HepG2 (cell line): Measurements from ENCODE around the gene ACVR1C. TPM values are rescaled to one million over a fixed set of nuclear protein-coding genes. Genes with fewer than 3 reads are reported as not detected.

ENCODE experiments used
- ATAC-seq: fragments of 200-7000 bp; cut with Tn5 transposase; 3 replicates; pipeline ENCODE4 v1.9.1; 2020; ENCODE audit warnings: mild to moderate bottlenecking, moderate library complexity
- BruUV-seq: library from RNA; stranded (reverse); fragments of 400-500 nt; replicated peaks from 2 replicates; lab custom pipeline; 2021; lab: Mats Ljungman, UMichigan
- CTCF ChIA-PET: fragments of 300-600 bp; formaldehyde crosslinking; extraction: SDS; loops from one replicate; lab custom pipeline; 2021; ENCODE audit warnings: low total read pairs, inconsistent platforms, low intra/inter-chr PET ratio; lab: Yijun Ruan, JAX
- POLR2A ChIA-PET: fragments of 350-600 bp; sonication (Branson Sonifier 250); formaldehyde crosslinking; loops from one replicate; lab custom pipeline; 2020; ENCODE audit warnings: antibody characterized with exemption, inconsistent platforms; lab: Yijun Ruan, JAX
- DNase-seq: peaks from one replicate; pipeline ENCODE4 v3.0.0-alpha.2; 2015; ENCODE audit warnings: low spot score
- FAIRE-seq: peaks from 3 replicates; lab custom pipeline; 2011; peaks lifted over from hg19 to GRCh38; lab: Jason Lieb, UNC
- H2AFZ ChIP-seq: one replicate; pipeline ENCODE4 v1.6.1; 2011; ENCODE audit warnings: low read length, inconsistent platforms
- H3K27ac ChIP-seq: fragments of 300-600 bp; 3 replicates; pipeline ENCODE4 v1.8.0; 2011; ENCODE audit warnings: mixed run types, mild to moderate bottlenecking, mixed read lengths, low read length, inconsistent platforms; ENCODE audit not compliant: insufficient read depth; ENCODE audit errors: extremely low read length
- H3K27me3 ChIP-seq, 2 experiments: fragments of 200-600 bp in 1 of 2; 2 replicates in 1 of 2; 3 replicates in 1 of 2; pipeline versions ENCODE4 v1.6.0 to v1.8.0; 2011; ENCODE audit warnings: low read length in 2 of 2, mild to moderate bottlenecking in 2 of 2, moderate library complexity in 2 of 2, inconsistent platforms in 1 of 2; ENCODE audit not compliant: insufficient read depth in 2 of 2, control insufficient read depth in 1 of 2
- H3K36me3 ChIP-seq, 2 experiments: fragments of 200-600 bp in 1 of 2; replicated peaks in 1 of 2; 2 replicates in 1 of 2; 3 replicates in 1 of 2; pipeline versions ENCODE4 v1.5.1 to v1.8.0; 2011; ENCODE audit warnings: low read length in 2 of 2, inconsistent platforms in 1 of 2; ENCODE audit not compliant: insufficient read depth in 2 of 2, control insufficient read depth in 1 of 2
- H3K4me1 ChIP-seq: 2 replicates; pipeline ENCODE4 v1.5.1; 2012; ENCODE audit warnings: low read length, inconsistent platforms; ENCODE audit not compliant: insufficient read depth
- H3K4me2 ChIP-seq: 2 replicates; pipeline ENCODE4 v1.6.0; 2011; ENCODE audit warnings: low read depth, low read length, inconsistent platforms
- H3K4me3 ChIP-seq, 3 experiments: fragments of 200-600 bp in 1 of 3; sonication (generic), shearing (Covaris generic) in 1 of 3; replicated peaks in 1 of 3; 2 replicates each; pipeline ENCODE4 v1.5.1; 2011 to 2016; ENCODE audit warnings: low read length in 3 of 3, inconsistent platforms in 2 of 3, low read depth in 2 of 3, mild to moderate bottlenecking in 2 of 3, control low read depth in 1 of 3, mixed read lengths in 1 of 3; ENCODE audit not compliant: insufficient read depth in 1 of 3
- H3K79me2 ChIP-seq: one replicate; pipeline ENCODE4 v1.6.1; 2011; ENCODE audit warnings: low read length, inconsistent platforms; ENCODE audit not compliant: insufficient read depth
- H3K9ac ChIP-seq: 2 replicates; pipeline ENCODE4 v1.6.0; 2011; ENCODE audit warnings: mild to moderate bottlenecking, low read depth, low read length, inconsistent platforms; ENCODE audit not compliant: insufficient read depth
- H3K9me3 ChIP-seq: 2 replicates; pipeline ENCODE4 v1.5.1; 2012; ENCODE audit warnings: mild to moderate bottlenecking, low read length
- H4K20me1 ChIP-seq: 2 replicates; pipeline ENCODE4 v1.6.0; 2011; ENCODE audit warnings: inconsistent platforms, mild to moderate bottlenecking, low read length, moderate library complexity; ENCODE audit not compliant: insufficient read depth
- CENPT ChIP-seq: sonication (generic); formaldehyde crosslinking; IDR thresholded peaks from 2 replicates; pipeline ENCODE4 v1.8.0; 2022; ENCODE audit warnings: low read depth, mild to moderate bottlenecking, moderate library complexity, missing genetic modification reagents
- HNRNPH1 ChIP-seq: fragments of 200-400 bp; formaldehyde crosslinking; optimal IDR thresholded peaks from 2 replicates; pipeline ENCODE3; 2017; ENCODE audit warnings: mild to moderate bottlenecking, low read depth, low read length
- PRDM15 ChIP-seq: sonication (generic); formaldehyde crosslinking; IDR thresholded peaks from 2 replicates; pipeline ENCODE4 v1.4.0; 2020; ENCODE audit warnings: missing genetic modification reagents
- PRDM4 ChIP-seq: sonication (generic); formaldehyde crosslinking; IDR thresholded peaks from 2 replicates; pipeline ENCODE4 v1.9.0; 2021; ENCODE audit warnings: missing genetic modification reagents, borderline replicate concordance
- REPIN1 ChIP-seq: sonication (generic); formaldehyde crosslinking; IDR thresholded peaks from 2 replicates; pipeline ENCODE4 v1.8.0; 2022; ENCODE audit warnings: missing genetic modification reagents, low read depth, mild to moderate bottlenecking, borderline replicate concordance
- SATB2 ChIP-seq: sonication (generic); formaldehyde crosslinking; IDR thresholded peaks from 2 replicates; pipeline ENCODE4 v1.5.0; 2020; ENCODE audit warnings: missing genetic modification reagents
- TBX2 ChIP-seq: sonication (generic); formaldehyde crosslinking; IDR thresholded peaks from 2 replicates; pipeline ENCODE4 v1.5.0; 2020; ENCODE audit warnings: missing genetic modification reagents, mild to moderate bottlenecking, borderline replicate concordance
- ZFX ChIP-seq: sonication (generic); formaldehyde crosslinking; IDR thresholded peaks from 2 replicates; pipeline ENCODE4 v1.4.0; 2020; ENCODE audit warnings: mild to moderate bottlenecking, low read depth, missing genetic modification reagents, moderate library complexity
- ZNF264 ChIP-seq: sonication (generic); formaldehyde crosslinking; IDR thresholded peaks from 2 replicates; pipeline ENCODE4 v1.4.0; 2020; ENCODE audit warnings: missing genetic modification reagents
- ZNF331 ChIP-seq: sonication (generic); formaldehyde crosslinking; IDR thresholded peaks from 2 replicates; pipeline ENCODE4 v1.4.0; 2020; ENCODE audit warnings: missing genetic modification reagents
- ZNF543 ChIP-seq: sonication (generic); formaldehyde crosslinking; IDR thresholded peaks from 2 replicates; pipeline ENCODE4 v1.4.0; 2020; ENCODE audit warnings: mild to moderate bottlenecking, missing genetic modification reagents
- ZNF749 ChIP-seq: sonication (generic); formaldehyde crosslinking; IDR thresholded peaks from 2 replicates; pipeline ENCODE4 v1.8.0; 2022; ENCODE audit warnings: mild to moderate bottlenecking, missing genetic modification reagents, moderate library complexity, borderline replicate concordance
- ZNF781 ChIP-seq: sonication (generic); formaldehyde crosslinking; IDR thresholded peaks from 2 replicates; pipeline ENCODE4 v1.5.1; 2020; ENCODE audit warnings: borderline replicate concordance, mild to moderate bottlenecking, missing genetic modification reagents; ENCODE audit errors: not compliant biosample characterization
- ZNF883 ChIP-seq: sonication (generic); formaldehyde crosslinking; IDR thresholded peaks from 2 replicates; pipeline ENCODE4 v1.5.1; 2020; ENCODE audit warnings: mild to moderate bottlenecking, missing genetic modification reagents; ENCODE audit errors: not compliant biosample characterization
- WGBS: methylation state at CpG from one replicate; pipeline ENCODE4 v1.1.6; 2017; ENCODE audit warnings: low lambda C conversion rate; 5-methylcytosine and 5-hydroxymethylcytosine counted together
- in situ Hi-C: cut with HindIII; loops from 2 replicates; pipeline ENCODE4 v1.10.0; 2017; ENCODE audit warnings: low pct_unique_long_range_greater_than_20kb; ENCODE audit not compliant: extremely low pct_ligation_motif_present
- intact Hi-C: fragments of 100-400 bp; cut with micrococcal nuclease; formaldehyde crosslinking; loops from one replicate; pipeline ENCODE4 v1.10.0; 2022; ENCODE audit not compliant: unreplicated experiment
- polyA plus RNA-seq, 8 experiments: library from polyadenylated mRNA; depleted of rRNA in 3 of 8; stranded (reverse) in 7 of 8; unstranded in 1 of 8; fragments of >200 nt; fragmentation: Illumina TruSeq in 4 of 8; extraction: Trizol in 4 of 8; gene quantifications; 2 replicates each; pipeline versions ENCODE4 v1.2.1 to v1.2.3, GENCODE V29; 2011 to 2016; ENCODE audit warnings: low read depth in 4 of 8, missing spikeins in 1 of 8, mixed read lengths in 1 of 8; ENCODE audit not compliant: insufficient read depth in 1 of 8
- total RNA-seq, 5 experiments: library from RNA; depleted of rRNA; stranded (reverse); fragments of >200 nt; fragmentation: Illumina TruSeq; extraction: Trizol; gene quantifications; 2 replicates each; pipeline ENCODE4 v1.2.3, GENCODE V29; 2016; ENCODE audit warnings: low read depth in 1 of 5
- TF ChIP-seq, protein P1 (sequence below): sonication (generic); formaldehyde crosslinking; IDR thresholded peaks from 2 replicates; pipeline ENCODE4 v1.4.0; 2020; ENCODE audit warnings: mild to moderate bottlenecking, missing genetic modification reagents

The ACVR1C gene
- total and polyA plus RNA-seq, 2 of the 13 experiments (the other 11 are each of a cell fraction or from before 2014, with no cell fraction given): 0.05 to 1.0 TPM

- under 1% methylated on average over 4 of the region's 4 CpGs for WGBS
- in situ Hi-C loops (no loop called here), intact Hi-C loops (no loop called here)
- no TSS peak for BruUV-seq
- no peak overlapping the region for H3K27ac ChIP-seq
- H3K27me3 ChIP-seq: no peaks in the 10 kb centered on the region
- no peak overlapping the region for H3K4me2 ChIP-seq
- H3K4me3 ChIP-seq: no peak overlapping the region
- no peaks in the 10 kb centered on the region for H4K20me1 ChIP-seq
- no peaks in the 10 kb centered on the region for H3K36me3 ChIP-seq
- DNase-seq (no peak), ATAC-seq (no peak), FAIRE-seq (no peak)
- H3K79me2 ChIP-seq: no peaks in the 10 kb centered on the region
- H3K4me1 ChIP-seq: no peaks in the 10 kb centered on the region
- no peaks in the 10 kb centered on the region for H3K9me3 ChIP-seq
- POLR2A ChIA-PET: no interaction called here
- H2AFZ ChIP-seq: no peak overlapping the region
- no peak overlapping the region for H3K9ac ChIP-seq
- CTCF ChIA-PET: no interaction called here
- TF ChIP-seq ZFX (CRISPR knock-in tag) (no peak), SATB2 (CRISPR knock-in tag) (no peak), CENPT (CRISPR knock-in tag) (no peak), ZNF749 (CRISPR knock-in tag) (no peak), ZNF883 (CRISPR knock-in tag) (no peak), ZNF543 (CRISPR knock-in tag) (no peak), REPIN1 (CRISPR knock-in tag) (no peak), PRDM15 (CRISPR knock-in tag) (no peak), HNRNPH1 (no peak), ZNF331 (CRISPR knock-in tag) (no peak), TBX2 (CRISPR knock-in tag) (no peak), ZNF781 (CRISPR knock-in tag) (no peak), PRDM4 (CRISPR knock-in tag) (no peak), ZNF264 (CRISPR knock-in tag) (no peak)
- TF ChIP-seq, protein P1, sequence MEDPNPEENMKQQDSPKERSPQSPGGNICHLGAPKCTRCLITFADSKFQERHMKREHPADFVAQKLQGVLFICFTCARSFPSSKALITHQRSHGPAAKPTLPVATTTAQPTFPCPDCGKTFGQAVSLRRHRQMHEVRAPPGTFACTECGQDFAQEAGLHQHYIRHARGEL (CRISPR knock-in tag): no peak
Observed at GRCh38 chr2:157601807-157602206, 26.9 kb downstream of the ACVR1C start.
